IPS-18c (cell line): ENCODE data around the gene LDLRAD3.

ENCODE experiments used
- H3K4me3 ChIP-seq: 2 replicates; pipeline ENCODE4 v1.7.0; 2013; ENCODE audit warnings: low read depth, mild to moderate bottlenecking, low read length, moderate library complexity; ENCODE audit not compliant: insufficient read depth
- H3K9me3 ChIP-seq: one replicate; pipeline ENCODE4 v1.6.1; 2013; ENCODE audit warnings: mild to moderate bottlenecking, low read length, moderate library complexity; ENCODE audit not compliant: control insufficient read depth, insufficient read depth

Gene LDLRAD3

GRCh38 chr11:36022882-36023281 is 79.0 kb downstream of the LDLRAD3 start:
- H3K9me3 ChIP-seq = no peaks in the 10 kb centered on the region
- H3K4me3 ChIP-seq = no peak overlapping the region

GRCh38 chr11:36023922-36024321 is 80.1 kb downstream of the LDLRAD3 start:
- Histone ChIP-seq H3K9me3 (no peaks in the 10 kb centered on the region), H3K4me3 (no peak overlapping the region)

- Histone ChIP-seq H3K4me3 (no peak overlapping the region), H3K9me3 (no peaks in the 10 kb centered on the region)
Measured at GRCh38 chr11:36024716-36025115, 80.9 kb downstream of the LDLRAD3 start.

GRCh38 chr11:36026315-36026968 is 82.6 kb downstream of the LDLRAD3 start:
- H3K9me3 ChIP-seq = no peaks in the 10 kb centered on the region
- no peak overlapping the region for H3K4me3 ChIP-seq

GRCh38 chr11:36027731-36028130 is 83.9 kb downstream of the LDLRAD3 start:
- Histone ChIP-seq H3K9me3 (no peaks in the 10 kb centered on the region), H3K4me3 (no peak overlapping the region)

GRCh38 chr11:36029616-36030015 is 85.8 kb downstream of the LDLRAD3 start:
- no peak overlapping the region for H3K4me3 ChIP-seq
- no peaks in the 10 kb centered on the region for H3K9me3 ChIP-seq

GRCh38 chr11:36030731-36031281 is 86.9 kb downstream of the LDLRAD3 start:
- Histone ChIP-seq H3K9me3 (no peaks in the 10 kb centered on the region), H3K4me3 (no peak overlapping the region)

- H3K9me3 ChIP-seq = no peaks in the 10 kb centered on the region
- no peak overlapping the region for H3K4me3 ChIP-seq
Measured at GRCh38 chr11:36033082-36033751, 89.4 kb downstream of the LDLRAD3 start.

- Histone ChIP-seq H3K9me3 (no peaks in the 10 kb centered on the region), H3K4me3 (no peak overlapping the region)
Measured at GRCh38 chr11:36033936-36034335, 90.1 kb downstream of the LDLRAD3 start.

GRCh38 chr11:36034551-36035331 is 90.9 kb downstream of the LDLRAD3 start:
- no peaks in the 10 kb centered on the region for H3K9me3 ChIP-seq
- H3K4me3 ChIP-seq = no peak overlapping the region

GRCh38 chr11:36035454-36035853 is 91.6 kb downstream of the LDLRAD3 start:
- Histone ChIP-seq H3K4me3 (no peak overlapping the region), H3K9me3 (no peaks in the 10 kb centered on the region)

- Histone ChIP-seq H3K9me3 (no peaks in the 10 kb centered on the region), H3K4me3 (no peak overlapping the region)
Measured at GRCh38 chr11:36035999-36036398, 92.1 kb downstream of the LDLRAD3 start.

- no peak overlapping the region for H3K4me3 ChIP-seq
- no peaks in the 10 kb centered on the region for H3K9me3 ChIP-seq
Measured at GRCh38 chr11:36037031-36037430, 93.2 kb downstream of the LDLRAD3 start.

- H3K9me3 ChIP-seq = no peaks in the 10 kb centered on the region
- no peak overlapping the region for H3K4me3 ChIP-seq
Measured at GRCh38 chr11:36038541-36038940, 94.7 kb downstream of the LDLRAD3 start.

- no peaks in the 10 kb centered on the region for H3K9me3 ChIP-seq
- no peak overlapping the region for H3K4me3 ChIP-seq
Measured at GRCh38 chr11:36039471-36039870, 95.6 kb downstream of the LDLRAD3 start.

GRCh38 chr11:36041988-36042611 is 98.2 kb downstream of the LDLRAD3 start:
- Histone ChIP-seq H3K9me3 (no peaks in the 10 kb centered on the region), H3K4me3 (no peak overlapping the region)

- H3K4me3 ChIP-seq = no peak overlapping the region
- H3K9me3 ChIP-seq = no peaks in the 10 kb centered on the region
Measured at GRCh38 chr11:36044636-36045035, 100.8 kb downstream of the LDLRAD3 start.
